Body of pancreas (tissue), 4 donors: Measurements from ENCODE around the gene SKP1.

Experiments used
- POLR2A ChIP-seq, 3 donors: fragments of 450-650 bp; IDR thresholded peaks; one replicate each; pipeline ENCODE4 v1.6.1; 2016; ENCODE audit warnings: antibody characterized with exemption in 3 of 3, mild to moderate bottlenecking in 2 of 3
- TF ChIP-seq, protein P1 (sequence below), 7 experiments: fragments of 450-650 bp in 4 of 7; fragments of 200-600 bp in 3 of 7; sonication (generic) in 3 of 7; IDR thresholded peaks; one replicate each; pipeline ENCODE4 v1.5.1; 2016 to 2019; ENCODE audit warnings: antibody characterized with exemption in 7 of 7

DNA sequence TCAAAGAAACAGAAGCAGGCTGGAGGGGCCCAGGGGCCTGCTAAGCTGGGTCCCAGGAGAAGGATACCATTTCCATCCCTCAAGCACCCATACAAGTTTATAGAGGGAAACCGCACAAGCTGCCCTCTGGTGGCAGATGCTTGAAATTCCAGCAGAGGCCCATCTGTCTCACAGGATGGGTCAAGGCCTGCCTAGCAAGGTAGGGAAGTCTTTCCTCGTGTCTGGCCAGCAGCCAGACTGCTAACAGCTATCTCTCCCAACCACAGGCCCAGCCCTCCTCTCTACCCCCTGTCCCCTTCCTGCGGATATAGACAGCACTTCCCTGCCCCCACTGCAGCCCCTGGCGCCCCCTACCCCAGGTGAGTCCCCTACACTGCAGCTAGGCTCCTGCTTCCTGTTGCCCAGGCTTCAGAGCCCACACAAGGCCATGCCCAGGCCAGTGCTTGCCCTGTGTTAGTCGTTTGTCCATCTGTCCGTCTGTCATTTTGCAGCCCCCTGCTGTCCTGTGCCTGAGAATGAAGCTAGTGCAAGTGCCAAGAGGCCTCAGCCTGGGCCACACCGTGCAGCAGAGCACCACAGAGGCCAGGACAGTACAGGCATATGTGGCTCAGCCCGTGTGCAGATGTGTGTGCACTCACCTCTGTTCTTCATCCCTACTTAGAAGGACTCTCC lies 36.1 kb downstream of the SKP1 start:
- no peak for TF ChIP-seq POLR2A (IDR thresholded peaks at IDR 0.05)
- TF ChIP-seq, protein P1, sequence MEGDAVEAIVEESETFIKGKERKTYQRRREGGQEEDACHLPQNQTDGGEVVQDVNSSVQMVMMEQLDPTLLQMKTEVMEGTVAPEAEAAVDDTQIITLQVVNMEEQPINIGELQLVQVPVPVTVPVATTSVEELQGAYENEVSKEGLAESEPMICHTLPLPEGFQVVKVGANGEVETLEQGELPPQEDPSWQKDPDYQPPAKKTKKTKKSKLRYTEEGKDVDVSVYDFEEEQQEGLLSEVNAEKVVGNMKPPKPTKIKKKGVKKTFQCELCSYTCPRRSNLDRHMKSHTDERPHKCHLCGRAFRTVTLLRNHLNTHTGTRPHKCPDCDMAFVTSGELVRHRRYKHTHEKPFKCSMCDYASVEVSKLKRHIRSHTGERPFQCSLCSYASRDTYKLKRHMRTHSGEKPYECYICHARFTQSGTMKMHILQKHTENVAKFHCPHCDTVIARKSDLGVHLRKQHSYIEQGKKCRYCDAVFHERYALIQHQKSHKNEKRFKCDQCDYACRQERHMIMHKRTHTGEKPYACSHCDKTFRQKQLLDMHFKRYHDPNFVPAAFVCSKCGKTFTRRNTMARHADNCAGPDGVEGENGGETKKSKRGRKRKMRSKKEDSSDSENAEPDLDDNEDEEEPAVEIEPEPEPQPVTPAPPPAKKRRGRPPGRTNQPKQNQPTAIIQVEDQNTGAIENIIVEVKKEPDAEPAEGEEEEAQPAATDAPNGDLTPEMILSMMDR (IDR thresholded peaks at IDR 0.05) = peak; percentile 30 to 79 (median 70)
